SK-N-MC (cell line): ENCODE data around the gene DGCR2.

Experiments
- EZH2 ChIP-seq: fragments of 200-600 bp; sonication (generic); IDR thresholded peaks from one replicate; pipeline ENCODE4 v1.6.1; 2017; ENCODE audit warnings: antibody characterized with exemption
- FOXP2 ChIP-seq: optimal IDR thresholded peaks from 2 replicates; pipeline ENCODE3; 2011; ENCODE audit warnings: mild to moderate bottlenecking, moderate library complexity; ENCODE audit not compliant: insufficient read depth; ENCODE audit errors: extremely low read length, control extremely low read depth

- no peak for TF ChIP-seq EZH2
- no peak for TF ChIP-seq FOXP2
Measured at GRCh38 chr22:18988958-18989357, 133.3 kb downstream of the DGCR2 start.
